UCSD-AML1 (cell line): Measurements from ENCODE around the gene AP1B1.

ENCODE experiments used
- DNase-seq: peaks from one replicate; lab custom pipeline; 2025; ENCODE audit not compliant: unreplicated experiment; lab: John Stamatoyannopoulos, UW

AP1B1 gene

GRCh38 chr22:29301716-29302401 lies 86.5 kb downstream of the AP1B1 start:
- no peak for DNase-seq

GRCh38 chr22:29300807-29301601 lies 87.4 kb downstream of the AP1B1 start:
- no peak for DNase-seq

GRCh38 chr22:29300467-29300806 lies 87.9 kb downstream of the AP1B1 start:
- DNase-seq: no peak

GRCh38 chr22:29299136-29299900 lies 89.1 kb downstream of the AP1B1 start:
- DNase-seq: no peak

GRCh38 chr22:29298641-29299040 lies 89.7 kb downstream of the AP1B1 start:
- DNase-seq: no peak

GRCh38 chr22:29292379-29292778 lies 96.0 kb downstream of the AP1B1 start:
- no peak for DNase-seq

- no peak for DNase-seq
These were observed 97.2 kb downstream of the AP1B1 start for GRCh38 chr22:29291215-29291614.

- DNase-seq: no peak
These were observed 98.3 kb downstream of the AP1B1 start for GRCh38 chr22:29290061-29290460.

- no peak for DNase-seq
These were observed 99.5 kb downstream of the AP1B1 start for GRCh38 chr22:29288837-29289236.

GRCh38 chr22:29284196-29284595 lies 104.2 kb downstream of the AP1B1 start:
- no peak for DNase-seq

- DNase-seq: no peak
These were observed 110.4 kb downstream of the AP1B1 start for GRCh38 chr22:29277927-29278326.
